Adipocyte (in vitro differentiated cells): ENCODE data around the gene BCL2.
"Not testable (repeated sequence)": the region's sequence is repeated elsewhere in the genome, so short reads cannot be mapped to it uniquely, and the experiment has no call there.

Experiments used
- DNase-seq: peaks from one replicate; pipeline ENCODE4 v3.0.0-alpha.2; 2015; ENCODE audit warnings: low read depth
- H3K27me3 ChIP-seq: replicated peaks from 2 replicates; pipeline ENCODE4 v1.7.0; 2013; ENCODE audit warnings: mild to moderate bottlenecking, low read length, moderate library complexity; ENCODE audit not compliant: control insufficient read depth, insufficient read depth
- H3K36me3 ChIP-seq: 2 replicates; pipeline ENCODE4 v1.7.0; 2013; ENCODE audit warnings: low read length, mild to moderate bottlenecking, moderate library complexity; ENCODE audit not compliant: control insufficient read depth, insufficient read depth, severe bottlenecking
- H3K4me1 ChIP-seq: 2 replicates; pipeline ENCODE4 v1.7.0; 2013; ENCODE audit warnings: mild to moderate bottlenecking, low read length, moderate library complexity; ENCODE audit not compliant: control insufficient read depth, insufficient read depth
- H3K4me3 ChIP-seq: 2 replicates; pipeline ENCODE4 v1.7.0; 2013; ENCODE audit warnings: mild to moderate bottlenecking, low read length, moderate library complexity
- H3K9ac ChIP-seq: 2 replicates; pipeline ENCODE4 v1.7.0; 2013; ENCODE audit warnings: mild to moderate bottlenecking, low read length, moderate library complexity
- H3K9me3 ChIP-seq: 2 replicates; pipeline ENCODE4 v1.7.0; 2013; ENCODE audit warnings: mild to moderate bottlenecking, low read length, moderate library complexity; ENCODE audit not compliant: control insufficient read depth

BCL2 gene

GRCh38 chr18:63198868-63199742 lies 120.5 kb downstream of the BCL2 start:
- no peak for DNase-seq
- Histone ChIP-seq H3K9ac (no peak overlapping the region), H3K4me3 (no peak overlapping the region), H3K4me1 (no peaks in the 10 kb centered on the region), H3K9me3 (no peaks in the 10 kb centered on the region), H3K36me3 (no peaks in the 10 kb centered on the region), H3K27me3 (no peaks in the 10 kb centered on the region)

GRCh38 chr18:63198098-63198760 lies 121.3 kb downstream of the BCL2 start:
- DNase-seq, result no peak
- Histone ChIP-seq H3K36me3 (no peaks in the 10 kb centered on the region), H3K4me3 (no peak overlapping the region), H3K4me1 (no peaks in the 10 kb centered on the region), H3K9ac (no peak overlapping the region), H3K27me3 (no peaks in the 10 kb centered on the region), H3K9me3 (no peaks in the 10 kb centered on the region)

- Histone ChIP-seq H3K27me3 (no peaks in the 10 kb centered on the region), H3K9ac (no peak overlapping the region), H3K9me3 (no peaks in the 10 kb centered on the region), H3K4me1 (no peaks in the 10 kb centered on the region), H3K36me3 (no peaks in the 10 kb centered on the region), H3K4me3 (no peak overlapping the region)
- DNase-seq, result no peak
Observed at GRCh38 chr18:63197246-63197869, 122.2 kb downstream of the BCL2 start.

GRCh38 chr18:63195326-63196159 lies 124.0 kb downstream of the BCL2 start:
- H3K4me1 ChIP-seq, result no peaks in the 10 kb centered on the region
- no peaks in the 10 kb centered on the region for H3K27me3 ChIP-seq
- no peaks in the 10 kb centered on the region for H3K36me3 ChIP-seq
- DNase-seq, result no peak
- H3K4me3 ChIP-seq, result no peak overlapping the region
- H3K9ac ChIP-seq, result no peak overlapping the region
- no peaks in the 10 kb centered on the region for H3K9me3 ChIP-seq

GRCh38 chr18:63192885-63193349 lies 126.7 kb downstream of the BCL2 start:
- H3K4me1 ChIP-seq, result no peaks in the 10 kb centered on the region
- H3K27me3 ChIP-seq, result no peaks in the 10 kb centered on the region
- no peaks in the 10 kb centered on the region for H3K36me3 ChIP-seq
- no peaks in the 10 kb centered on the region for H3K9me3 ChIP-seq
- no peak for DNase-seq
- no peak overlapping the region for H3K9ac ChIP-seq
- no peak overlapping the region for H3K4me3 ChIP-seq

- H3K27me3 ChIP-seq, result no peaks in the 10 kb centered on the region
- no peaks in the 10 kb centered on the region for H3K36me3 ChIP-seq
- H3K9ac ChIP-seq, result no peak overlapping the region
- no peak overlapping the region for H3K4me3 ChIP-seq
- H3K9me3 ChIP-seq, result no peaks in the 10 kb centered on the region
- no peak for DNase-seq
- H3K4me1 ChIP-seq, result no peaks in the 10 kb centered on the region
Observed at GRCh38 chr18:63192126-63192884, 127.3 kb downstream of the BCL2 start.

- Histone ChIP-seq H3K36me3 (no peaks in the 10 kb centered on the region), H3K9me3 (no peaks in the 10 kb centered on the region)
Observed at GRCh38 chr18:63191413-63191812, 128.2 kb downstream of the BCL2 start.

GRCh38 chr18:63190838-63191237 lies 128.7 kb downstream of the BCL2 start:
- not testable (repeated sequence) for H3K27me3 ChIP-seq, H3K9me3 ChIP-seq, DNase-seq, H3K36me3 ChIP-seq, H3K9ac ChIP-seq, H3K4me1 ChIP-seq, H3K4me3 ChIP-seq

More at GRCh38 chr18:63191413-63191812, 128.2 kb downstream of the BCL2 start:
- DNase-seq, result no peak
- Histone ChIP-seq H3K4me3 (no peak overlapping the region), H3K9ac (no peak overlapping the region), H3K4me1 (no peaks in the 10 kb centered on the region), H3K27me3 (no peaks in the 10 kb centered on the region)

GRCh38 chr18:63189817-63190216 lies 129.8 kb downstream of the BCL2 start:
- H3K9ac ChIP-seq, result no peak overlapping the region
- no peaks in the 10 kb centered on the region for H3K4me1 ChIP-seq
- no peak overlapping the region for H3K4me3 ChIP-seq
- H3K36me3 ChIP-seq, result no peaks in the 10 kb centered on the region
- H3K9me3 ChIP-seq, result no peaks in the 10 kb centered on the region
- H3K27me3 ChIP-seq, result no peaks in the 10 kb centered on the region
- no peak for DNase-seq

- Histone ChIP-seq H3K4me1 (no peaks in the 10 kb centered on the region), H3K27me3 (no peaks in the 10 kb centered on the region), H3K4me3 (no peak overlapping the region), H3K36me3 (no peaks in the 10 kb centered on the region), H3K9me3 (no peaks in the 10 kb centered on the region), H3K9ac (no peak overlapping the region)
- no peak for DNase-seq
Observed at GRCh38 chr18:63189041-63189440, 130.5 kb downstream of the BCL2 start.
